Neural cell (in vitro differentiated cells): ENCODE results near the gene EIF5. TPM values are rescaled to one million over a fixed set of nuclear protein-coding genes. Genes with fewer than 3 reads are reported as not detected.

Source experiments
- H2AFZ ChIP-seq: fragments of 200-600, 300-800 bp; sonication (generic), shearing (Covaris generic); 2 replicates; pipeline ENCODE4 v1.6.0; 2014; ENCODE audit warnings: low read depth, mild to moderate bottlenecking, antibody characterized with exemption, low read length, moderate library complexity
- H3F3A ChIP-seq: fragments of 200-600 bp; shearing (Covaris generic); 2 replicates; pipeline ENCODE4 v1.6.1; 2016; ENCODE audit warnings: mild to moderate bottlenecking, moderate library complexity, mixed read lengths, antibody characterized with exemption, low read length; ENCODE audit not compliant: insufficient read depth, poor library complexity, severe bottlenecking
- H3K27ac ChIP-seq: fragments of 200-600, 300-800 bp; sonication (generic), shearing (Covaris generic); 2 replicates; pipeline ENCODE4 v1.5.1; 2014; ENCODE audit warnings: mild to moderate bottlenecking, low read length, moderate library complexity
- H3K27me3 ChIP-seq: fragments of 300-800, 200-600 bp; sonication (generic), shearing (Covaris generic); 2 replicates; pipeline ENCODE4 v1.6.0; 2014; ENCODE audit warnings: mild to moderate bottlenecking, low read depth, low read length, moderate library complexity; ENCODE audit not compliant: insufficient read depth
- H3K36me3 ChIP-seq: fragments of 300-800, 200-600 bp; sonication (generic), shearing (Covaris generic); 2 replicates; pipeline ENCODE4 v1.5.1; 2014; ENCODE audit warnings: mild to moderate bottlenecking, antibody characterized with exemption, low read length, moderate library complexity; ENCODE audit not compliant: insufficient read depth
- H3K4me2 ChIP-seq: fragments of 300-800, 200-600 bp; sonication (generic), shearing (Covaris generic); 2 replicates; pipeline ENCODE4 v1.6.0; 2014; ENCODE audit warnings: mild to moderate bottlenecking, low read length
- H3K4me3 ChIP-seq: fragments of 300-800, 200-600 bp; sonication (generic), shearing (Covaris generic); 2 replicates; pipeline ENCODE4 v1.5.1; 2014; ENCODE audit warnings: mild to moderate bottlenecking, low read length, moderate library complexity
- H3K79me2 ChIP-seq: fragments of 200-600 bp; shearing (Covaris generic); replicated peaks from 2 replicates; pipeline ENCODE4 v1.6.0; 2014; ENCODE audit warnings: mild to moderate bottlenecking, low read length, moderate library complexity; ENCODE audit not compliant: insufficient read depth
- H3K9ac ChIP-seq: fragments of 300-800, 200-600 bp; sonication (generic), shearing (Covaris generic); 2 replicates; pipeline ENCODE4 v1.6.1; 2016; ENCODE audit warnings: mild to moderate bottlenecking, low read length, mixed read lengths
- H3K9me2 ChIP-seq: fragments of 200-600 bp; shearing (Covaris generic); 2 replicates; pipeline ENCODE4 v1.6.1; 2016; ENCODE audit warnings: mild to moderate bottlenecking, low read length, mixed read lengths; ENCODE audit not compliant: insufficient read depth
- H3K9me3 ChIP-seq: fragments of 200-600, 300-800 bp; sonication (generic), shearing (Covaris generic); 2 replicates; pipeline ENCODE4 v1.6.1; 2016; ENCODE audit warnings: mild to moderate bottlenecking, mixed run types, low read length, moderate library complexity, mixed read lengths
- H4K20me1 ChIP-seq: fragments of 200-600 bp; shearing (Covaris generic); 2 replicates; pipeline ENCODE4 v1.6.1; 2016; ENCODE audit warnings: mild to moderate bottlenecking, mixed run types; ENCODE audit not compliant: insufficient read depth
- CTCF ChIP-seq: fragments of 450-650 bp; IDR thresholded peaks from 2 replicates; pipeline ENCODE4 v1.5.1; 2014; ENCODE audit warnings: antibody characterized with exemption, mild to moderate bottlenecking, moderate library complexity; ENCODE audit not compliant: poor library complexity, severe bottlenecking
- EP300 ChIP-seq: fragments of 450-650 bp; conservative IDR thresholded peaks from 2 replicates; pipeline ENCODE4 v1.6.1; 2014; ENCODE audit warnings: antibody characterized with exemption, mild to moderate bottlenecking, moderate library complexity; ENCODE audit not compliant: poor library complexity, severe bottlenecking
- EZH2 ChIP-seq: fragments of 200-600, 300-800 bp; shearing (Covaris generic), sonication (generic); IDR thresholded peaks from 2 replicates; pipeline ENCODE4 v1.6.1; 2014; ENCODE audit warnings: antibody characterized with exemption, low read length, borderline replicate concordance, mild to moderate bottlenecking; ENCODE audit not compliant: insufficient read depth, poor library complexity, severe bottlenecking
- MXI1 ChIP-seq: fragments of 450-650 bp; conservative IDR thresholded peaks from 2 replicates; pipeline ENCODE4 v1.6.1; 2014; ENCODE audit warnings: antibody characterized with exemption, mild to moderate bottlenecking; ENCODE audit not compliant: poor library complexity, severe bottlenecking
- POLR2AphosphoS5 ChIP-seq: IDR thresholded peaks from 2 replicates; pipeline ENCODE4 v1.6.1; 2012
- RAD21 ChIP-seq: fragments of 450-650 bp; conservative IDR thresholded peaks from 2 replicates; pipeline ENCODE4 v1.6.1; 2014; ENCODE audit warnings: antibody characterized with exemption, mild to moderate bottlenecking, moderate library complexity
- REST ChIP-seq: IDR thresholded peaks from 2 replicates; pipeline ENCODE4 v1.6.1; 2012; ENCODE audit warnings: borderline replicate concordance
- SMC3 ChIP-seq: fragments of 450-650 bp; conservative IDR thresholded peaks from 2 replicates; pipeline ENCODE4 v1.6.1; 2014; ENCODE audit warnings: antibody characterized with exemption, mild to moderate bottlenecking, moderate library complexity; ENCODE audit not compliant: poor library complexity
- TAF1 ChIP-seq: IDR thresholded peaks from 2 replicates; pipeline ENCODE4 v1.6.1; 2012; ENCODE audit warnings: low read depth
- polyA plus RNA-seq: library from polyadenylated mRNA; depleted of rRNA; stranded (reverse); fragments of >200 nt; gene quantifications from 2 replicates; pipeline ENCODE4 v1.2.3, GENCODE V29; 2014

EIF5 gene
- polyA plus RNA-seq, 1 donor from 2014 or later: 188 TPM

GRCh38 chr14:103310576-103311095, 23.4 kb upstream of the EIF5 start:
- Histone ChIP-seq H3K4me3 (no peak overlapping the region), H3K9ac (no peak overlapping the region), H3K4me2 (no peak overlapping the region), H2AFZ (no peak overlapping the region), H3K79me2 (no peaks in the 10 kb centered on the region), H3K27me3 (no peaks in the 10 kb centered on the region), H3F3A (no peaks in the 10 kb centered on the region), H3K9me3 (no peaks in the 10 kb centered on the region), H3K36me3 (no peaks in the 10 kb centered on the region), H4K20me1 (no peaks in the 10 kb centered on the region), H3K9me2 (no peaks in the 10 kb centered on the region), H3K27ac (no peak overlapping the region)
- no peak for TF ChIP-seq EZH2
- no peak for TF ChIP-seq TAF1
- no peak for TF ChIP-seq MXI1
- no peak for TF ChIP-seq RAD21
- TF ChIP-seq CTCF: no peak
- no peak for TF ChIP-seq EP300

- Histone ChIP-seq H3K4me2 (no peak overlapping the region), H3K9ac (no peak overlapping the region), H3K4me3 (no peak overlapping the region), H3F3A (no peaks in the 10 kb centered on the region), H3K36me3 (no peaks in the 10 kb centered on the region), H3K27me3 (no peaks in the 10 kb centered on the region), H4K20me1 (no peaks in the 10 kb centered on the region), H3K9me2 (no peaks in the 10 kb centered on the region), H3K9me3 (no peaks in the 10 kb centered on the region), H3K79me2 (no peaks in the 10 kb centered on the region), H3K27ac (no peak overlapping the region), H2AFZ (no peak overlapping the region)
- TF ChIP-seq SMC3: no peak
- no peak for TF ChIP-seq REST
- TF ChIP-seq EZH2: no peak
- TF ChIP-seq TAF1: no peak
- no peak for TF ChIP-seq CTCF
- TF ChIP-seq MXI1: no peak
- TF ChIP-seq RAD21: no peak
- no peak for TF ChIP-seq POLR2AphosphoS5
- TF ChIP-seq EP300: no peak
Observed at GRCh38 chr14:103311171-103311997, 22.7 kb upstream of the EIF5 start.
